Thoracic aorta (tissue), 2 donors: ENCODE measurements around the gene FAM107B. TPM values are rescaled to one million over a fixed set of nuclear protein-coding genes. Genes with fewer than 3 reads are reported as not detected.

Experiments used
- ATAC-seq: fragments of 150-250 bp; one replicate; pipeline ENCODE4 v1.8.0; 2017; ENCODE audit warnings: low read depth; ENCODE audit not compliant: insufficient number of reproducible peaks, low FRiP score
- DNase-seq: peaks from one replicate; pipeline ENCODE4 v3.0.0-alpha.2; 2020; ENCODE audit warnings: low spot score
- H3K27ac ChIP-seq, 2 donors: fragments of 200-600 bp; sonication (generic); 1 replicate in 1 of 2; 2 replicates in 1 of 2; pipeline ENCODE4 v1.5.1; 2016; ENCODE audit warnings: mild to moderate bottlenecking in 2 of 2, moderate library complexity in 2 of 2
- H3K27me3 ChIP-seq: fragments of 200-600 bp; sonication (generic); replicated peaks from 2 replicates; pipeline ENCODE4 v1.6.0; 2016; ENCODE audit warnings: mild to moderate bottlenecking; ENCODE audit not compliant: insufficient read depth
- H3K36me3 ChIP-seq: fragments of 200-600 bp; sonication (generic); one replicate; pipeline ENCODE4 v1.5.1; 2016
- H3K4me1 ChIP-seq, 2 donors: fragments of 200-600 bp; sonication (generic); 1 replicate in 1 of 2; 2 replicates in 1 of 2; pipeline versions ENCODE4 v1.5.1 to v1.6.0; 2016; ENCODE audit warnings: low read depth in 2 of 2, mild to moderate bottlenecking in 1 of 2; ENCODE audit not compliant: control insufficient read depth in 1 of 2
- H3K4me3 ChIP-seq: fragments of 200-600 bp; sonication (generic); 2 replicates; pipeline ENCODE4 v1.5.1; 2016; ENCODE audit warnings: mild to moderate bottlenecking
- H3K9me3 ChIP-seq: fragments of 200-600 bp; sonication (generic); 2 replicates; pipeline ENCODE4 v1.5.1; 2016
- CTCF ChIP-seq: fragments of 200-600 bp; sonication (generic); IDR thresholded peaks from one replicate; pipeline ENCODE4 v1.5.1; 2019; ENCODE audit warnings: antibody characterized with exemption
- total RNA-seq, 2 donors: library from RNA; depleted of rRNA; stranded (reverse); fragments of >200 nt; gene quantifications; one replicate each; pipeline versions ENCODE4 v1.1.0 to v1.2.3, GENCODE V29; 2016

FAM107B gene
- total RNA-seq, 2 donors from 2014 or later = 33.6 to 50.6 TPM

GRCh38 chr10:14757394-14757793, 17.3 kb downstream of the FAM107B start:
- Histone ChIP-seq H3K27me3 (no peaks in the 10 kb centered on the region), H3K4me1 (peaks cover 0 to 2% of the 10 kb centered on the region in 2 donors), H3K27ac (no peak overlapping the region), H3K9me3 (no peaks in the 10 kb centered on the region), H3K36me3 (no peaks in the 10 kb centered on the region), H3K4me3 (no peak overlapping the region)
- ATAC-seq (no peak), DNase-seq (no peak)
- no peak for TF ChIP-seq CTCF

DNA sequence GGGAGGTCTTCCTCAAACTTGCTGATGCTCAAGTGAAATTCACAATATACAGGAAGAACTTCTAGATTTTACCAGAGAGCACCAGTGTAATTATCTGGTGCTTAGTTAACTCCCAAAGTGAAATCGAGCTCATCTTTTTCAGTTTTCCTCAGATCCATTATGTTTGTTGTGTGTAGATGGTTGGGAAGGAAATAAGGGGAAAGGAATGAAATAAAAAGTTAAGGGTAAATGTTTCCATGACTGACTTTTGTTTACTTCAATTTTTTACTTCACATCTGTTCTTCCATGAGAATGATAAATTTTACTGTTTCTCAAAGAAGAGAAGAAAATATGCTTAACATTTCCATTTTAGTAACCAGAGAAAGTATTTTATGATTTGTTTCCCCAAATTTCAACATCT, 21.3 kb downstream of the FAM107B start:
- DNase-seq (no peak), ATAC-seq (no peak)
- H3K4me3 ChIP-seq = no peak overlapping the region
- peaks cover 21 to 41% of the 10 kb centered on the region in 2 donors for H3K4me1 ChIP-seq
- no peak for TF ChIP-seq CTCF
- no peak overlapping the region for H3K27ac ChIP-seq
- no peaks in the 10 kb centered on the region for H3K27me3 ChIP-seq
- no peaks in the 10 kb centered on the region for H3K9me3 ChIP-seq
- H3K36me3 ChIP-seq = no peaks in the 10 kb centered on the region

DNA sequence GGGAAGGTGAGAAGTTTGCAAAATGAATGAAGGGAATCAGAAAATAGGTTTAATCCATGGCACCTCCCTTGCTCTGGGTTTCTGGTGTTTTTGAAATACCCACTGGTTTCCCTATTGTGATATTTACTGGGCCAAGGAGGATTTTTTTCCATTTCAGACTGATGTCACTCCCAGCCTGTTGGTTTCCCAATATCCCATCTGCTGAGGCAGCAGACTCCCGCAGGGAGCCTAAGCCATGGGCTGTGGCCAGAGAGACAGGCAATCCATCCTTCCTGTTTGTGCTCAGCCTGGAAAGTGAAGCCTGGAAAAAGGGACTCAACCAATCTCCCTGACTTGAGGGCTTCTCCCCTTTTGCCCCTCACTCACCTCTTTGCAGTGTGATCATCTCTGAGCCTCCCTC, 22.8 kb downstream of the FAM107B start:
- Histone ChIP-seq H3K4me3 (no peak overlapping the region), H3K4me1 (peaks cover 28 to 52% of the 10 kb centered on the region in 2 donors), H3K36me3 (no peaks in the 10 kb centered on the region), H3K27me3 (no peaks in the 10 kb centered on the region), H3K27ac (peak overlapping the region; percentile 34 to 83), H3K9me3 (no peaks in the 10 kb centered on the region)
- ATAC-seq (no peak), DNase-seq (no peak)
- no peak for TF ChIP-seq CTCF

DNA sequence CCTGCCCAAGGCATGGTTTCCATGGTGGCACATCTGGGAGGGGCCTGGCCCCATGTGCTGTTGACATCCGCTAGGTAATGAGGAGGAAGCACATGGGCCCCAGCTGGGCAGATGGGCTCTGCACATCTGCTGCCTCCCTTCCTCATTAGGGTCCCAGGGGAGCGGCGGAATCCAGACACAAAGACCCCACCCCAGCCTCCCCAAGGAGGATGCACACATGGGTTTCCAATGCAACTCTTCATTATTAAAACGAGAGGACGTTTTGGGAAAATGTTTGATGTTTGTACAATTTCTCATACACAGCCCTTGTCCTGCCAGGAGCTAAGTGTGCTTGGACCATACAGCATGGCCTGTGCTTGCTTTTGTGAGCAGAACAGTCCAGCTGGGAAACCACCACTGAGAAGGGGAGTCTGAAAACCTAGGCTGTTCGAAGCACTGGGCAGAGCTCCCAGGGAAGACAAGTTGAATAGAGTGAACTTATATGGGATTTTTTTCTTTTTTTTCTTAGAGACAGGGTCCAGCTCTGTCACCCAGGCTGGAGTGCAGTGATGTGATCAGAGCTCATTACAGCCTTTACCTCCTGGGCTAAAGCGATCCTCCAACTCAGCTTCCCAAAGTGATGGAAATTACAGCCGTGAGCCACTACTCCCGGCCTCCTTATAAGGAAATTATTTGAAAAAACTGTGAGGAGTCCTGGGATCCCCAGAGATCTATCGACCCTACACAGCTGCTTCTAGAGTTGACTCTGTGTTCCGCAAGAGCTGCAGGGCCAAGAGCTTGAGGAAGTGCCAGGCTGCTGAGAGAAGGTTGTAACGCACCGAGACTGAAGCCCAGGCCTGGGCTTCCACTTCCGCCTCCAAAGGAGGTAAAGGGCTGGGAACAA, 23.4 kb downstream of the FAM107B start:
- Histone ChIP-seq H3K27me3 (no peaks in the 10 kb centered on the region), H3K9me3 (no peaks in the 10 kb centered on the region), H3K27ac (peak overlapping the region; percentile 34 to 83), H3K4me3 (no peak overlapping the region), H3K36me3 (no peaks in the 10 kb centered on the region), H3K4me1 (peaks cover 28 to 52% of the 10 kb centered on the region in 2 donors)
- no peak for TF ChIP-seq CTCF
- no peak for ATAC-seq
- DNase-seq = no peak

- DNase-seq (no peak), ATAC-seq (peak; percentile 61)
- no peaks in the 10 kb centered on the region for H3K36me3 ChIP-seq
- peaks cover 28 to 52% of the 10 kb centered on the region in 2 donors for H3K4me1 ChIP-seq
- TF ChIP-seq CTCF = no peak
- no peaks in the 10 kb centered on the region for H3K27me3 ChIP-seq
- H3K27ac ChIP-seq = peak overlapping the region; percentile 87 to 89
- H3K4me3 ChIP-seq = no peak overlapping the region
- H3K9me3 ChIP-seq = no peaks in the 10 kb centered on the region
Measured at GRCh38 chr10:14749070-14749809, 25.5 kb downstream of the FAM107B start.
